Mesenchymal stem cell (in vitro differentiated cells and primary cell): ENCODE data around the gene EGFR.
A peak's percentile ranks its signal among the peaks of the same experiment; 100 is the strongest.

ENCODE experiments used
- DNase-seq: peaks from one replicate; pipeline ENCODE4 v3.0.0-alpha.2; 2013
- H2AFZ ChIP-seq: one replicate; pipeline ENCODE4 v1.6.1; 2013; ENCODE audit warnings: low read depth, mild to moderate bottlenecking, control low read depth, inconsistent platforms, low read length, moderate library complexity
- H2AK5ac ChIP-seq: 2 replicates; pipeline ENCODE4 v1.6.1; 2013; ENCODE audit warnings: low read length, moderate library complexity, mild to moderate bottlenecking, inconsistent platforms; ENCODE audit not compliant: severe bottlenecking
- H2BK120ac ChIP-seq: one replicate; pipeline ENCODE4 v1.6.1; 2013; ENCODE audit warnings: low read depth, mild to moderate bottlenecking, inconsistent platforms, low read length, moderate library complexity
- H2BK12ac ChIP-seq, 2 experiments: one replicate each; pipeline ENCODE4 v1.6.1; 2013; ENCODE audit warnings: inconsistent platforms in 2 of 2, low read length in 2 of 2, mild to moderate bottlenecking in 2 of 2, moderate library complexity in 2 of 2, control low read depth in 1 of 2
- H2BK15ac ChIP-seq: one replicate; pipeline ENCODE4 v1.6.1; 2013; ENCODE audit warnings: mild to moderate bottlenecking, low read depth, inconsistent platforms; ENCODE audit not compliant: poor library complexity, severe bottlenecking
- H2BK5ac ChIP-seq: 2 replicates; pipeline ENCODE4 v1.6.1; 2013; ENCODE audit warnings: low read depth, mild to moderate bottlenecking, low read length, control low read depth, inconsistent platforms; ENCODE audit not compliant: poor library complexity, severe bottlenecking
- H3K14ac ChIP-seq, 2 experiments: one replicate each; pipeline ENCODE4 v1.6.1; 2013; ENCODE audit warnings: inconsistent platforms in 2 of 2, low read length in 2 of 2, control low read depth in 1 of 2, mild to moderate bottlenecking in 1 of 2, moderate library complexity in 1 of 2
- H3K18ac ChIP-seq, 2 experiments: one replicate each; pipeline ENCODE4 v1.6.1; 2013; ENCODE audit warnings: inconsistent platforms in 2 of 2, low read length in 2 of 2, control low read depth in 1 of 2, low read depth in 1 of 2, mild to moderate bottlenecking in 1 of 2
- H3K23ac ChIP-seq, 2 experiments: one replicate each; pipeline ENCODE4 v1.6.1; 2013; ENCODE audit warnings: inconsistent platforms in 2 of 2, low read length in 2 of 2, mild to moderate bottlenecking in 2 of 2, moderate library complexity in 2 of 2, control low read depth in 1 of 2
- H3K27ac ChIP-seq: 2 replicates; pipeline ENCODE4 v1.5.1; 2013; ENCODE audit warnings: mild to moderate bottlenecking, moderate library complexity, low read length, control low read depth, inconsistent platforms; ENCODE audit not compliant: poor library complexity, severe bottlenecking
- H3K27me3 ChIP-seq, 2 experiments: 2 replicates each; pipeline versions ENCODE4 v1.6.1 to v1.7.0; 2013; ENCODE audit warnings: low read length in 2 of 2, mild to moderate bottlenecking in 2 of 2, moderate library complexity in 2 of 2, control low read depth in 1 of 2, inconsistent platforms in 1 of 2; ENCODE audit not compliant: control insufficient read depth in 1 of 2, insufficient read depth in 1 of 2
- H3K36me3 ChIP-seq, 2 experiments: 2 replicates each; pipeline versions ENCODE4 v1.6.1 to v1.7.0; 2013; ENCODE audit warnings: low read length in 2 of 2, control low read depth in 1 of 2, inconsistent platforms in 1 of 2, low read depth in 1 of 2, mild to moderate bottlenecking in 1 of 2; ENCODE audit not compliant: insufficient read depth in 2 of 2, control insufficient read depth in 1 of 2
- H3K4ac ChIP-seq, 2 experiments: one replicate each; pipeline ENCODE4 v1.6.1; 2013; ENCODE audit warnings: inconsistent platforms in 2 of 2, low read length in 2 of 2, mild to moderate bottlenecking in 2 of 2, moderate library complexity in 2 of 2, control low read depth in 1 of 2, low read depth in 1 of 2
- H3K4me1 ChIP-seq: 2 replicates; pipeline ENCODE4 v1.6.1; 2013; ENCODE audit warnings: low read depth, low read length, control low read depth; ENCODE audit not compliant: control insufficient read depth, insufficient read depth
- H3K4me2 ChIP-seq: 2 replicates; pipeline ENCODE4 v1.6.1; 2013; ENCODE audit warnings: low read length, mild to moderate bottlenecking, inconsistent platforms; ENCODE audit not compliant: poor library complexity, severe bottlenecking
- H3K4me3 ChIP-seq, 2 experiments: 2 replicates each; pipeline versions ENCODE4 v1.5.1 to v1.7.0; 2013; ENCODE audit warnings: low read length in 2 of 2, mild to moderate bottlenecking in 2 of 2, control low read depth in 1 of 2, low read depth in 1 of 2; ENCODE audit not compliant: insufficient read depth in 1 of 2
- H3K79me1 ChIP-seq: replicated peaks from 2 replicates; pipeline ENCODE4 v1.6.1; 2013; ENCODE audit warnings: mild to moderate bottlenecking, control low read depth, low read length, inconsistent platforms; ENCODE audit not compliant: poor library complexity, severe bottlenecking
- H3K9ac ChIP-seq: 2 replicates; pipeline ENCODE4 v1.7.0; 2013; ENCODE audit warnings: mild to moderate bottlenecking, low read length, moderate library complexity
- H3K9me3 ChIP-seq: 2 replicates; pipeline ENCODE4 v1.7.0; 2013; ENCODE audit warnings: mild to moderate bottlenecking, low read length; ENCODE audit not compliant: control insufficient read depth
- H4K8ac ChIP-seq: one replicate; pipeline ENCODE4 v1.6.1; 2013; ENCODE audit warnings: inconsistent platforms, mild to moderate bottlenecking, low read length, moderate library complexity
- H4K91ac ChIP-seq: one replicate; pipeline ENCODE4 v1.6.1; 2013; ENCODE audit warnings: mild to moderate bottlenecking, low read length, inconsistent platforms
- WGBS: methylation state at CpG from one replicate; pipeline ENCODE4 v1.1.7; 2013; ENCODE audit warnings: mixed read lengths; 5-methylcytosine and 5-hydroxymethylcytosine counted together

Gene EGFR

GRCh38 chr7:55191926-55192692 lies 173.3 kb downstream of the EGFR start:
- H3K27ac ChIP-seq: no peak overlapping the region
- H2BK15ac ChIP-seq: peak overlapping the region; percentile 71
- H3K9ac ChIP-seq: peak overlapping the region; percentile 60
- H2BK12ac ChIP-seq: peak overlapping the region in 1 of 2 experiments; percentile 59
- H3K4me2 ChIP-seq: no peak overlapping the region
- peak overlapping the region; percentile 33 for H4K8ac ChIP-seq
- peak overlapping the region in 1 of 2 experiments; percentile 2 for H3K4ac ChIP-seq
- peak overlapping the region in 1 of 2 experiments; percentile 14 for H3K14ac ChIP-seq
- no peak overlapping the region for H2BK5ac ChIP-seq
- H3K36me3 ChIP-seq: peaks cover 30 to 57% of the 10 kb centered on the region in 2 experiments
- H3K4me3 ChIP-seq: no peak overlapping the region
- no peaks in the 10 kb centered on the region for H3K27me3 ChIP-seq
- H3K23ac ChIP-seq: no peak overlapping the region
- no peak for DNase-seq
- WGBS: 92% methylated on average over 16 of the region's 17 CpGs
- H3K79me1 ChIP-seq: peaks cover 7% of the 10 kb centered on the region
- H3K18ac ChIP-seq: peak overlapping the region; percentile 3 to 28
- H2AK5ac ChIP-seq: peak overlapping the region; percentile 30
- H2BK120ac ChIP-seq: no peak overlapping the region
- H2AFZ ChIP-seq: no peak overlapping the region
- H3K9me3 ChIP-seq: no peaks in the 10 kb centered on the region
- peak overlapping the region; percentile 19 for H4K91ac ChIP-seq
- H3K4me1 ChIP-seq: peaks cover 27% of the 10 kb centered on the region

GRCh38 chr7:55192723-55193122 lies 173.9 kb downstream of the EGFR start:
- Histone ChIP-seq H4K8ac (peak overlapping the region; percentile 33), H3K36me3 (peaks cover 24 to 51% of the 10 kb centered on the region in 2 experiments), H3K9ac (peak overlapping the region; percentile 60), H3K18ac (no peak overlapping the region), H3K27ac (no peak overlapping the region), H3K4me3 (no peak overlapping the region), H2BK5ac (no peak overlapping the region), H2BK15ac (no peak overlapping the region), H3K23ac (no peak overlapping the region), H2AFZ (no peak overlapping the region), H2AK5ac (no peak overlapping the region), H2BK12ac (no peak overlapping the region), H3K27me3 (no peaks in the 10 kb centered on the region), H3K4me2 (no peak overlapping the region), H3K4me1 (peaks cover 27% of the 10 kb centered on the region), H4K91ac (no peak overlapping the region), H2BK120ac (no peak overlapping the region), H3K9me3 (no peaks in the 10 kb centered on the region), H3K79me1 (peaks cover 7% of the 10 kb centered on the region), H3K4ac (no peak overlapping the region), H3K14ac (no peak overlapping the region)
- WGBS: 17% methylated on average over 3 of the region's 7 CpGs
- DNase-seq: peak; percentile 66

- WGBS: 77% methylated on average over 9 of the region's 9 CpGs
- H3K27ac ChIP-seq: no peak overlapping the region
- no peak overlapping the region for H2BK120ac ChIP-seq
Measured at GRCh38 chr7:55193245-55193644, 174.4 kb downstream of the EGFR start.

GRCh38 chr7:55194522-55194921 lies 175.7 kb downstream of the EGFR start:
- 95% methylated on average over 5 of the region's 6 CpGs for WGBS
- no peak for DNase-seq
- H3K79me1 ChIP-seq: peaks cover 3% of the 10 kb centered on the region
- no peak overlapping the region for H2BK12ac ChIP-seq
- no peak overlapping the region for H3K4ac ChIP-seq
- no peak overlapping the region for H2BK15ac ChIP-seq
- peak overlapping the region in 1 of 2 experiments; percentile 10 for H3K23ac ChIP-seq
- H3K27ac ChIP-seq: no peak overlapping the region
- H2AFZ ChIP-seq: no peak overlapping the region
- no peaks in the 10 kb centered on the region for H3K27me3 ChIP-seq
- H3K4me1 ChIP-seq: peaks cover 27% of the 10 kb centered on the region
- no peak overlapping the region for H3K4me3 ChIP-seq
- H3K14ac ChIP-seq: no peak overlapping the region
- no peak overlapping the region for H3K4me2 ChIP-seq
- peaks cover 19 to 54% of the 10 kb centered on the region in 2 experiments for H3K36me3 ChIP-seq
- H3K18ac ChIP-seq: no peak overlapping the region
- no peak overlapping the region for H3K9ac ChIP-seq
- H4K91ac ChIP-seq: no peak overlapping the region
- peak overlapping the region; percentile 16 for H4K8ac ChIP-seq
- no peaks in the 10 kb centered on the region for H3K9me3 ChIP-seq
- no peak overlapping the region for H2BK120ac ChIP-seq
- no peak overlapping the region for H2AK5ac ChIP-seq
- no peak overlapping the region for H2BK5ac ChIP-seq

More at GRCh38 chr7:55193245-55193644, 174.4 kb downstream of the EGFR start:
- Histone ChIP-seq H3K79me1 (peaks cover 7% of the 10 kb centered on the region), H3K36me3 (peaks cover 19 to 48% of the 10 kb centered on the region in 2 experiments), H3K14ac (no peak overlapping the region), H4K91ac (no peak overlapping the region), H3K27me3 (no peaks in the 10 kb centered on the region), H3K9ac (peak overlapping the region; percentile 27), H3K18ac (peak overlapping the region in 1 of 2 experiments; percentile 7), H3K4me1 (peaks cover 27% of the 10 kb centered on the region), H2AFZ (no peak overlapping the region), H3K4me3 (no peak overlapping the region), H2BK5ac (no peak overlapping the region), H2BK12ac (no peak overlapping the region), H3K9me3 (no peaks in the 10 kb centered on the region), H4K8ac (peak overlapping the region; percentile 43), H3K4me2 (no peak overlapping the region), H2BK15ac (no peak overlapping the region), H2AK5ac (no peak overlapping the region), H3K23ac (no peak overlapping the region), H3K4ac (no peak overlapping the region)
- DNase-seq: no peak
